Measurements from ENCODE around the gene MRTFB. TPM values are rescaled to one million over a fixed set of nuclear protein-coding genes. Genes with fewer than 3 reads are reported as not detected.

Gene MRTFB
- total and polyA plus RNA-seq, 2 of the 13 experiments (the other 11 are each of a cell fraction or from before 2014, with no cell fraction given), result 11.4 to 14.0 TPM

- TF ChIP-seq MED8 (CRISPR knock-in tag; IDR thresholded peaks at IDR 0.05; ENCODE audit: insufficient replicate concordance) (peak; percentile 87), SNAPC2 (CRISPR knock-in tag; IDR thresholded peaks at IDR 0.05) (0 out of 2 replicates have a peak, but pooled peaks have one; percentile 79), SIX4 (CRISPR knock-in tag; IDR thresholded peaks at IDR 0.05) (peak; percentile 68), ZNF407 (CRISPR knock-in tag; IDR thresholded peaks at IDR 0.05; ENCODE audit: not compliant biosample characterization) (peak; percentile 91), KDM1A (CRISPR knock-in tag; IDR thresholded peaks at IDR 0.05) (peak; percentile 55; the same call in 1 of the 2 replicates), PREB (CRISPR knock-in tag; IDR thresholded peaks at IDR 0.05) (no peak; the same call in 1 of the 2 replicates), KAT8 (CRISPR knock-in tag; IDR thresholded peaks at IDR 0.05) (peak; percentile 81), E2F2 (CRISPR knock-in tag; IDR thresholded peaks at IDR 0.05; ENCODE audit: borderline replicate concordance) (peak; percentile 91), HNRNPH1 (optimal IDR thresholded peaks at IDR 0.05; ENCODE audit: low read depth, low read length) (no peak), SRSF1 (optimal IDR thresholded peaks at IDR 0.05; ENCODE audit: low read depth, low read length) (no peak), FOXP1 (IDR thresholded peaks at IDR 0.05) (no peak), FOXP1 (CRISPR knock-in tag; IDR thresholded peaks at IDR 0.05) (no peak), SNAI1 (CRISPR knock-in tag; IDR thresholded peaks at IDR 0.05; ENCODE audit: borderline replicate concordance) (no peak), ZNF782 (CRISPR knock-in tag; IDR thresholded peaks at IDR 0.05; ENCODE audit: borderline replicate concordance) (peak; percentile 94), KLF13 (CRISPR knock-in tag; IDR thresholded peaks at IDR 0.05) (peak; percentile 90; the same call in 1 of the 2 replicates), MXD1 (CRISPR knock-in tag; IDR thresholded peaks at IDR 0.05) (peak; percentile 89), TEAD2 (CRISPR knock-in tag; IDR thresholded peaks at IDR 0.05) (peak; percentile 7; the same call in 1 of the 2 replicates), REPIN1 (CRISPR knock-in tag; IDR thresholded peaks at IDR 0.05; ENCODE audit: borderline replicate concordance, low read depth) (0 out of 2 replicates have a peak, but pooled peaks have one; percentile 39), SIN3B (IDR thresholded peaks at IDR 0.05; ENCODE audit: low read length) (no peak), GFI1 (CRISPR knock-in tag; IDR thresholded peaks at IDR 0.05; ENCODE audit: borderline replicate concordance) (peak; percentile 54; the same call in 1 of the 2 replicates)
Observed at GRCh38 chr16:14070877-14071575, at the start of gene MRTFB (continued).

Data from HepG2 (cell line).